CD4-positive, alpha-beta T cell (primary cell): ENCODE results near the gene RSBN1. TPM values are rescaled to one million over a fixed set of nuclear protein-coding genes. Genes with fewer than 3 reads are reported as not detected.
"Not testable (repeated sequence)": the region's sequence is repeated elsewhere in the genome, so short reads cannot be mapped to it uniquely, and the experiment has no call there.

Source experiments
- ATAC-seq: fragments of 200-7000 bp; cut with Tn5 transposase; one replicate; pipeline ENCODE4 v1.10.0; 2022; ENCODE audit warnings: mild to moderate bottlenecking; ENCODE audit not compliant: poor library complexity
- CTCF ChIA-PET: fragments of 350-600 bp; sonication (Branson Sonifier 250); formaldehyde crosslinking; loops from one replicate; lab custom pipeline; 2021; ENCODE audit warnings: antibody characterized with exemption, inconsistent platforms; lab: Charles Lee
- POLR2A ChIA-PET: fragments of 350-600 bp; sonication (Branson Sonifier 250); formaldehyde crosslinking; loops from one replicate; lab custom pipeline; 2021; ENCODE audit warnings: antibody characterized with exemption, inconsistent platforms; lab: Charles Lee
- DNase-seq, 14 experiments: peaks; one replicate each; pipeline ENCODE4 v3.0.0-alpha.2; 2013 to 2020; ENCODE audit warnings: mixed read lengths in 2 of 14
- H3K27ac ChIP-seq, 2 donors: one replicate each; pipeline versions ENCODE4 v1.5.1 to v1.7.0; 2013; ENCODE audit warnings: low read length in 2 of 2, low read depth in 1 of 2, mild to moderate bottlenecking in 1 of 2
- H3K27me3 ChIP-seq, 2 experiments: 1 replicate in 1 of 2; 2 replicates in 1 of 2; pipeline versions ENCODE4 v1.6.1 to v1.7.0; 2013; ENCODE audit warnings: low read length in 2 of 2, control low read depth in 1 of 2, mild to moderate bottlenecking in 1 of 2, moderate library complexity in 1 of 2; ENCODE audit not compliant: insufficient read depth in 2 of 2, control insufficient read depth in 1 of 2
- H3K36me3 ChIP-seq: one replicate; pipeline ENCODE4 v1.6.1; 2013; ENCODE audit warnings: low read length, control low read depth; ENCODE audit not compliant: insufficient read depth
- H3K4me1 ChIP-seq: one replicate; pipeline ENCODE4 v1.6.1; 2013; ENCODE audit warnings: low read length, control low read depth; ENCODE audit not compliant: insufficient read depth
- H3K4me3 ChIP-seq: one replicate; pipeline ENCODE4 v1.5.1; 2013; ENCODE audit warnings: mild to moderate bottlenecking, low read length, moderate library complexity
- H3K9me3 ChIP-seq, 2 experiments: 1 replicate in 1 of 2; 2 replicates in 1 of 2; pipeline versions ENCODE4 v1.6.1 to v1.7.0; 2013; ENCODE audit warnings: low read length in 2 of 2, mild to moderate bottlenecking in 2 of 2, control low read depth in 1 of 2, moderate library complexity in 1 of 2; ENCODE audit not compliant: control insufficient read depth in 1 of 2, insufficient read depth in 1 of 2
- H3K27ac Mint-ChIP-seq: one replicate; pipeline ENCODE4 v1.8.0; 2020; ENCODE audit warnings: mixed read lengths
- H3K27me3 Mint-ChIP-seq: one replicate; pipeline ENCODE4 v1.8.0; 2021; ENCODE audit warnings: mixed read lengths
- H3K36me3 Mint-ChIP-seq: one replicate; pipeline ENCODE4 v1.8.0; 2021; ENCODE audit warnings: low read depth, mixed read lengths
- H3K4me1 Mint-ChIP-seq: one replicate; pipeline ENCODE4 v1.8.0; 2021; ENCODE audit warnings: low read depth, mixed read lengths
- H3K4me3 Mint-ChIP-seq: one replicate; pipeline ENCODE4 v1.8.0; 2020; ENCODE audit warnings: mild to moderate bottlenecking, mixed read lengths
- H3K9me3 Mint-ChIP-seq: one replicate; pipeline ENCODE4 v1.8.0; 2020; ENCODE audit warnings: mixed read lengths
- CTCF ChIP-seq: fragments of 200-600 bp; IDR thresholded peaks from one replicate; pipeline ENCODE4 v1.8.0; 2022; ENCODE audit warnings: antibody characterized with exemption, mild to moderate bottlenecking
- intact Hi-C, 2 experiments: fragments of 100-400 bp; cut with DNase I in 1 of 2; cut with micrococcal nuclease in 1 of 2; formaldehyde crosslinking; loops; one replicate each; pipeline versions ENCODE4 v1.15.1 to v1.9.0; 2023 to 2025; cut with DNase I, micrococcal nuclease
- total RNA-seq, 174 experiments: library from RNA in 2 of 174; stranded (reverse) in 2 of 174; gene quantifications; one replicate each; pipeline ENCODE4 v1.2.3 and lab custom pipeline; 2021 to 2026

RSBN1 gene
- total RNA-seq, 2 experiments from 2014 or later: 44.2 to 44.6 TPM

DNA sequence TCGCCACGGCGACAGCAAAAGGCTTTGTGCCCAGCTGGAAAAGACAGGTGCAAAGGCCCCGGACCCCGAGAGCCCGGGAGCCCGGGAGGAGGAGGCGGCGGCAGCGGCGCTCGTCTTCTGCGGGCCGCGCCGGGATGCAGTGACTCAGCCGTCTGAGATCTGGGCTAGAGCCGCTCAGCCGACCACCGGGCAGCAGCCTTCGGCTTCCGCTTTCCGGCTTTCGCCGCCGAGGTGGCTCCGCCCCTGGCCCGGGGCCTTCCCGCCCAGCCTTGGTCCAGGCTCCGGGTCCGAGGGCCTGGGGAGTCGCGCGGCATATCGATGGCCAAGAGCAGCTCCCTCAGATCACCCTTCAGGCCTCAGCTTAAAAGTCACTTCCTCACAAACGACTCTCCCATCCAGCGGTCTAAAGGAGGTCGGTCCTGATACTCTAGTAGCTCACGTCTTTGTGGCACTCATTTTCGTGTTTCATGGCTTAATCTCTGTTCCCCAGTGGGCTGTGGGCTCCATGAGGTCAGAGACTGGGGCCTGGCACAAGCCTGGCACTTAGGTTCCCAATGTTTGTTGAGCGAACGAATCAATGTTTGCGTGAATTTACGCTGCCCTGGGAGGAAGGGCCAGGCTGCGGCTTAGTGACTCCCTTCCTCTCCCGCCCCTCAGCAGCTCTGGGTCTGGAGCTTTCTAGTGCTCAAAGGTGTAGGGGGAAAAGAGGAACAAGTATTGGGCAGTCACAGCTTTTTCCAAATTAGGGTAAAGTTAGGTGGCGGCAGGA, 52.8 kb downstream of the RSBN1 start, which contains the start of gene PHTF1:
Gene PHTF1, minus strand, starts transcription at position 154 of the 769 bp plus-strand sequence. CDS start 783 bp downstream, outside the sequence.
- H3K9me3 ChIP-seq: no peaks in the 10 kb centered on the region
- peak within 1 kb of the TSS; percentile 91 for H3K4me3 ChIP-seq
- POLR2A ChIA-PET: interaction anchor here (0.6 to 3.6 kb wide), 12 partner anchors 9 to 170 kb away, joined by 3 to 47 read pairs (median 4); partner anchors contain the start of genes AP4B1, HIPK1 and RSBN1
- ATAC-seq (peak; percentile 68), DNase-seq (peak; percentile 20 to 82 (median 46))
- no peak for TF ChIP-seq CTCF
- no peaks in the 10 kb centered on the region for H3K9me3 Mint-ChIP-seq
- H3K27me3 Mint-ChIP-seq: no peaks in the 10 kb centered on the region
- H3K4me1 Mint-ChIP-seq: peaks cover 41% of the 10 kb centered on the region
- peaks cover 20% of the 10 kb centered on the region for H3K4me1 ChIP-seq
- CTCF ChIA-PET: interaction anchor here (0.7 to 1.7 kb wide), 5 partner anchors 10 to 58 kb away, joined by 3 to 5 read pairs (median 4); no protein-coding TSS in a partner anchor
- H3K36me3 ChIP-seq: peaks cover 7% of the 10 kb centered on the region
- H3K36me3 Mint-ChIP-seq: peaks cover 18% of the 10 kb centered on the region
- H3K27ac Mint-ChIP-seq: peak within 1 kb of the TSS; percentile 80
- H3K27me3 ChIP-seq: no peaks in the 10 kb centered on the region
- H3K27ac ChIP-seq: peak within 1 kb of the TSS; percentile 57 to 81
- intact Hi-C loops: loop anchor here (1.0 to 2.0 kb wide), 4 partner anchors 17 to 53 kb away; partner anchors contain the start of gene RSBN1 (in 1 of the 2)
- H3K4me3 Mint-ChIP-seq: peak within 1 kb of the TSS; percentile 95

DNA sequence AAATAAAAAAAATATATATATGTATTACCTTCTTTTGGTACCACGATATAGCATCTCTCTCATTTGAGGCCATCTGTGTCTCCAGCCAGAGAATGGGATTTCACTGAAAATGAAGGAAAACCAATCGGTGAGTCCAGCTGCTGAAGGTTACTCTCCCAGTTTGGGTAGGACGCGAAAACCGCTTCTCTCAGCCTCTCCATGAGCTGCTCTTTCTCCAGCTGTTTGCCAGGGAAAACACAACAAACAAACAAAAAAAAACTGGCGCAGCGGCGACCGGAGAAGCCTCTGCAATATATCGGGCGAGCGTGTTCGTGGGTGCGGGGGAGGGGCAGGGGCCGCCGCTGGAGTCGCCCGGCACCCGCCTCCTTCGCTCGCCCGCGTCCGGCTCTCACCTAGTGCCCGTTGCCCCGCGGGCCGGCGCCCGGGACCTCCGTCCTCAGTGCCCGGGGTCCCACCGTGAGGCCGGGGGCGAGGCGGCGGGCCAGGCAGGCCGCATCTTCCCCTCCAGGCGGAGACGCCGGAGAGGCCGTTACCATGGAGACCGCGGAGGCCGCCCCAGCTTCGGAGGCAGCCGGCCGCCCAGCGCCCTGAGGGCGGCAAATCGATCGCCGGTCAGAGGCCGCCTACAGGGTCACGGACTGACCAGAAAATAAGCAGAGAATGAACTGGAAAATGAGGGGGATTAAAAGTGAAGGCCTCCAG, 53.5 kb downstream of the RSBN1 start:
- no peaks in the 10 kb centered on the region for H3K27me3 Mint-ChIP-seq
- no peaks in the 10 kb centered on the region for H3K27me3 ChIP-seq
- DNase-seq (peak; percentile 15 to 80 (median 42)), ATAC-seq (peak; percentile 41)
- no peaks in the 10 kb centered on the region for H3K9me3 Mint-ChIP-seq
- H3K4me3 Mint-ChIP-seq: peak overlapping the region; percentile 95
- no peak for TF ChIP-seq CTCF
- peak overlapping the region; percentile 91 for H3K4me3 ChIP-seq
- ChIA-PET CTCF (interaction anchor here (0.6 to 1.7 kb wide), 6 partner anchors 11 to 1020 kb away, joined by 3 to 5 read pairs (median 3); no protein-coding TSS in a partner anchor), POLR2A (interaction anchor here (1.1 to 3.6 kb wide), 7 partner anchors 22 to 171 kb away, joined by 3 to 47 read pairs (median 16); partner anchors contain the start of genes AP4B1, HIPK1 and RSBN1)
- no peaks in the 10 kb centered on the region for H3K36me3 ChIP-seq
- H3K4me1 ChIP-seq: peaks cover 20% of the 10 kb centered on the region
- H3K9me3 ChIP-seq: no peaks in the 10 kb centered on the region
- peak overlapping the region; percentile 57 to 81 for H3K27ac ChIP-seq
- H3K4me1 Mint-ChIP-seq: peaks cover 41% of the 10 kb centered on the region
- peaks cover 13% of the 10 kb centered on the region for H3K36me3 Mint-ChIP-seq
- peak overlapping the region; percentile 80 for H3K27ac Mint-ChIP-seq
- intact Hi-C loops: loop anchor here in 1 of 2 experiments (1.0 to 2.0 kb wide), 2 partner anchors 24 to 54 kb away; partner anchors contain the start of gene RSBN1

- Histone ChIP-seq H3K27me3 (no peaks in the 10 kb centered on the region), H3K9me3 (no peaks in the 10 kb centered on the region), H3K36me3 (no peaks in the 10 kb centered on the region), H3K4me1 (peaks cover 20% of the 10 kb centered on the region), H3K27ac (no peak overlapping the region), H3K4me3 (no peak overlapping the region)
- H3K36me3 Mint-ChIP-seq: peaks cover 9% of the 10 kb centered on the region
- ChIA-PET CTCF (interaction anchor here (0.6 to 1.1 kb wide), 3 partner anchors 16 to 37 kb away, joined by 3 to 4 read pairs (median 3); no protein-coding TSS in a partner anchor), POLR2A (interaction anchor here (1.2 kb wide), 1 partner anchor 56 kb away, joined by 4 read pairs; the partner anchor contains the start of gene RSBN1)
- DNase-seq (no peak), ATAC-seq (no peak)
- H3K27me3 Mint-ChIP-seq: no peaks in the 10 kb centered on the region
- H3K27ac Mint-ChIP-seq: no peak overlapping the region
- no peak for TF ChIP-seq CTCF
- peak overlapping the region; percentile 68 for H3K4me3 Mint-ChIP-seq
- peaks cover 41% of the 10 kb centered on the region for H3K4me1 Mint-ChIP-seq
- intact Hi-C loops: no loop called here
- H3K9me3 Mint-ChIP-seq: no peaks in the 10 kb centered on the region
Measured at GRCh38 chr1:113756461-113756860, 55.8 kb downstream of the RSBN1 start.

DNA sequence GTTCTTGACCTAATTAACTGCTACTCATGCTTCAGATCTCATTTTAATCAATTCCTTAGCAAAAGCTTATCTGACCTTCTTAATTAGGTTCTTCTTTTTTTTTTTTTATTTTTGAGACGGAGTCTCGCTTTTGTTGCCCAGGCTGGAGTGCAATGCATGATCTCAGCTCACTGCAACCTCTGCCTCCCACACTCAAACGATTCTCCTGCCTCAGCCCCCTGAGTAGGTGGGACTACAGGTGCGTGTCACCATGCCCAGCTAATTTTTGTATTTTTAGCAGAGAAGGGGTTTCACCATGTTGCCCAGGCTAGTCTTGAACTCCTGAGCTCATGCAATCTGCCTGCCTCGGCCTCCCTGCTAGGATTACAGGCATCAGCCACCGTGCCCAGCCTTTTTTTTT, 58.9 kb downstream of the RSBN1 start:
- intact Hi-C loops, H3K27ac ChIP-seq, ATAC-seq, H3K9me3 ChIP-seq, H3K27ac Mint-ChIP-seq, H3K4me3 Mint-ChIP-seq, H3K36me3 ChIP-seq, H3K36me3 Mint-ChIP-seq, DNase-seq, H3K27me3 ChIP-seq, H3K27me3 Mint-ChIP-seq, H3K9me3 Mint-ChIP-seq, H3K4me3 ChIP-seq, H3K4me1 ChIP-seq, CTCF ChIA-PET: not testable (repeated sequence)
- H3K4me1 Mint-ChIP-seq: peaks cover 23% of the 10 kb centered on the region
- POLR2A ChIA-PET: interaction anchor here (0.6 to 1.0 kb wide), 2 partner anchors 59 to 163 kb away, joined by 3 read pairs; partner anchors contain the start of gene RSBN1
